DOHH2 (cell line): Measurements from ENCODE around the gene TM9SF4.
"Not testable (repeated sequence)": the region's sequence is repeated elsewhere in the genome, so short reads cannot be mapped to it uniquely, and the experiment has no call there.

Experiments
- H3F3A ChIP-seq: fragments of 200-600 bp; sonication (generic), shearing (Covaris generic); 2 replicates; pipeline ENCODE4 v1.6.0; 2016; ENCODE audit warnings: antibody characterized with exemption, mild to moderate bottlenecking; ENCODE audit not compliant: control insufficient read depth, insufficient read depth
- H3K27ac ChIP-seq: fragments of 200-600 bp; sonication (generic); 2 replicates; pipeline ENCODE4 v1.5.1; 2014; ENCODE audit warnings: low read depth, mild to moderate bottlenecking, low read length, moderate library complexity
- H3K27me3 ChIP-seq: fragments of 200-600 bp; sonication (generic); 2 replicates; pipeline ENCODE4 v1.6.1; 2014; ENCODE audit warnings: mild to moderate bottlenecking, low read length, mixed read lengths; ENCODE audit not compliant: control insufficient read depth
- H3K36me3 ChIP-seq: fragments of 200-600 bp; sonication (generic); 2 replicates; pipeline ENCODE4 v1.6.1; 2014; ENCODE audit warnings: mild to moderate bottlenecking, low read length, moderate library complexity, mixed read lengths; ENCODE audit not compliant: control insufficient read depth
- H3K4me1 ChIP-seq: fragments of 200-600 bp; sonication (generic); 2 replicates; pipeline ENCODE4 v1.6.1; 2014; ENCODE audit warnings: mild to moderate bottlenecking, low read length, mixed read lengths; ENCODE audit not compliant: control insufficient read depth
- H3K4me2 ChIP-seq: fragments of 200-600 bp; sonication (generic); 2 replicates; pipeline ENCODE4 v1.6.0; 2014; ENCODE audit warnings: mild to moderate bottlenecking, low read length, moderate library complexity
- H3K4me3 ChIP-seq: fragments of 200-600 bp; sonication (generic); 2 replicates; pipeline ENCODE4 v1.5.1; 2014; ENCODE audit warnings: mild to moderate bottlenecking, low read length, mixed read lengths
- H3K79me2 ChIP-seq: fragments of 200-600 bp; sonication (generic); 2 replicates; pipeline ENCODE4 v1.6.1; 2014; ENCODE audit warnings: mild to moderate bottlenecking, low read length, mixed read lengths; ENCODE audit not compliant: control insufficient read depth
- H3K9me2 ChIP-seq: fragments of 200-600 bp; sonication (generic); replicated peaks from 2 replicates; pipeline ENCODE4 v1.6.1; 2014; ENCODE audit warnings: mild to moderate bottlenecking, low read length, mixed read lengths; ENCODE audit not compliant: control insufficient read depth
- H3K9me3 ChIP-seq: fragments of 200-600 bp; sonication (generic); 2 replicates; pipeline ENCODE4 v1.6.1; 2014; ENCODE audit warnings: antibody characterized with exemption, low read length, mixed read lengths; ENCODE audit not compliant: control insufficient read depth, insufficient read depth
- H4K20me1 ChIP-seq: fragments of 200-600 bp; sonication (generic); 2 replicates; pipeline ENCODE4 v1.6.0; 2014; ENCODE audit warnings: low read depth, mild to moderate bottlenecking, antibody characterized with exemption, low read length, moderate library complexity; ENCODE audit not compliant: control insufficient read depth, insufficient read depth
- CTCF ChIP-seq: fragments of 200-600 bp; sonication (generic); IDR thresholded peaks from one replicate; pipeline ENCODE4 v1.5.1; 2014; ENCODE audit warnings: antibody characterized with exemption, mild to moderate bottlenecking, low read depth, low read length; ENCODE audit not compliant: poor library complexity, severe bottlenecking
- EZH2phosphoT487 ChIP-seq: fragments of 200-600 bp; sonication (generic); IDR thresholded peaks from 2 replicates; pipeline ENCODE4 v1.6.1; 2017; ENCODE audit warnings: borderline replicate concordance, mild to moderate bottlenecking, antibody characterized with exemption, low read length, moderate library complexity, mixed read lengths

The TM9SF4 gene

DNA sequence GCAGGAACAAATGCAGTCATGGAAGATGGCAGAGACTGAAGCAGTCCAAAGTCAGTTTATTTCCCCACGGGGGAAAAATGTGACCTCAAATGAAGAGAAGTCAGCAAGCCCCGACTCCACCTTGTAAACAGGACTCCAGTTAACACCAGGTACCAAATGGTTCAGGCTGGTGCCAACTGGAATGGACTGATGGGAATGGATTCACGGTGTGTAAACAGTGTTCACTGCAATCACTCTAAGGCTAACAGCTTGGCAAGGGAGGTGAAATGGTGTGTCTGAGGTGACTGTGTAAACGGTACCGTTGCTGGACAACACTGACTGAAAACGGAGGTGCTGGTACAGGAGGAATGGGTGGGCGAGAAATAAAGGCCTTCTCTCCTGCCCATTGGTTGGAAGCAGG lies 86.1 kb downstream of the TM9SF4 start:
- Histone ChIP-seq H3K27me3 (peaks cover 5% of the 10 kb centered on the region), H4K20me1 (peaks cover 5% of the 10 kb centered on the region), H3K4me1 (peaks cover 2% of the 10 kb centered on the region), H3K36me3 (peaks cover 74% of the 10 kb centered on the region), H3F3A (peaks cover 5% of the 10 kb centered on the region; the same call in 1 of the 2 replicates), H3K79me2 (peaks cover 30% of the 10 kb centered on the region), H3K4me2 (no peak overlapping the region), H3K9me3 (no peaks in the 10 kb centered on the region), H3K27ac (no peak overlapping the region), H3K4me3 (no peak overlapping the region), H3K9me2 (no peaks in the 10 kb centered on the region)
- TF ChIP-seq CTCF (no peak), EZH2phosphoT487 (no peak)

DNA sequence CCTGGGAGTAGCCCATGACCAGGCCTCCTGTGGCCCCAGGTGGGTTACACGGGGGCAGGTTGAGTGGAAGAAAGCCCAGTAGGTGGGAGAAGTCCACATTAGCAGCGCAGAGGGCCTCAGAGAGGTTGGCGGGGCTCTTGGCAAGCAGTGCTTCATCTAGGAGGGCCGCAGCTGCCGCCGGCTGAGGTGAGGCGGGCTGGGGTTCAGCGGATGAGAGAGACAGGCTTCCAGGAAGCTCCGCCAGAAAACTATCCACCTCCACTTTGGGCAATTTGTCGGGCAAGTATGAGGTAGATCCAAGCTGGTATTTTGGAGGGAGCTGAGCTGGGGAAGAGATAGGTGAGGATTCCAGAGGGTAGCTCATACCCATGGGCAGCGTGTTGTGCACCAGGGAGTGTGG lies 87.1 kb downstream of the TM9SF4 start:
- not testable (repeated sequence) for H3K27me3 ChIP-seq, H3K4me1 ChIP-seq, H3K9me3 ChIP-seq, H3K9me2 ChIP-seq, H4K20me1 ChIP-seq, H3K4me3 ChIP-seq, H3K4me2 ChIP-seq, H3K27ac ChIP-seq, H3F3A ChIP-seq
- Histone ChIP-seq H3K36me3 (peaks cover 82% of the 10 kb centered on the region), H3K79me2 (peaks cover 40% of the 10 kb centered on the region)

GRCh38 chr20:32197136-32197535 lies 87.6 kb downstream of the TM9SF4 start:
- not testable (repeated sequence) for H3K4me2 ChIP-seq, H3F3A ChIP-seq, H3K9me2 ChIP-seq, H3K4me1 ChIP-seq, H3K4me3 ChIP-seq, H3K27me3 ChIP-seq, H4K20me1 ChIP-seq, H3K9me3 ChIP-seq, H3K27ac ChIP-seq
- H3K36me3 ChIP-seq = peaks cover 82% of the 10 kb centered on the region
- TF ChIP-seq CTCF = peak; percentile 22
- peaks cover 45% of the 10 kb centered on the region for H3K79me2 ChIP-seq

GRCh38 chr20:32199006-32199405 lies 89.5 kb downstream of the TM9SF4 start:
- H3K27ac ChIP-seq = no peak overlapping the region
- H3K9me2 ChIP-seq = no peaks in the 10 kb centered on the region
- peaks cover 92% of the 10 kb centered on the region for H3K36me3 ChIP-seq
- H3K4me1 ChIP-seq = peaks cover 12% of the 10 kb centered on the region
- no peak overlapping the region for H3K4me3 ChIP-seq
- H3K4me2 ChIP-seq = no peak overlapping the region
- H3K27me3 ChIP-seq = no peaks in the 10 kb centered on the region
- TF ChIP-seq CTCF = no peak
- TF ChIP-seq EZH2phosphoT487 = no peak
- H3K9me3 ChIP-seq = no peaks in the 10 kb centered on the region
- H3K79me2 ChIP-seq = peaks cover 64% of the 10 kb centered on the region
- no peaks in the 10 kb centered on the region for H3F3A ChIP-seq
- peaks cover 18% of the 10 kb centered on the region for H4K20me1 ChIP-seq
